GM23248 (cell line): ENCODE data around the gene NDUFS6.

Experiments used
- EZH2 ChIP-seq: fragments of 200-600 bp; sonication (generic); IDR thresholded peaks from 2 replicates; pipeline ENCODE4 v1.6.1; 2018; ENCODE audit warnings: antibody characterized with exemption, mild to moderate bottlenecking; ENCODE audit not compliant: insufficient read depth, poor library complexity, severe bottlenecking
- EZH2phosphoT487 ChIP-seq: fragments of 200-600 bp; sonication (generic); IDR thresholded peaks from 2 replicates; pipeline ENCODE4 v1.6.1; 2018; ENCODE audit warnings: antibody characterized with exemption, moderate library complexity, mild to moderate bottlenecking, low read depth; ENCODE audit not compliant: insufficient read depth

- TF ChIP-seq EZH2: no peak
- TF ChIP-seq EZH2phosphoT487: no peak
Measured at GRCh38 chr5:1760656-1761452, 40.4 kb upstream of the NDUFS6 start.
